Upper lobe of left lung (tissue), 6 donors: ENCODE results near the gene H2BW1. TPM values are rescaled to one million over a fixed set of nuclear protein-coding genes. Genes with fewer than 3 reads are reported as not detected.
"Not testable (repeated sequence)": the region's sequence is repeated elsewhere in the genome, so short reads cannot be mapped to it uniquely, and the experiment has no call there.

Source experiments
- ATAC-seq, 2 donors: fragments of 200-7000 bp; cut with Tn5 transposase; one replicate each; pipeline ENCODE4 v1.9.1; 2022; ENCODE audit warnings: mild to moderate bottlenecking in 2 of 2, moderate library complexity in 2 of 2; ENCODE audit not compliant: low FRiP score in 2 of 2
- DNase-seq, 2 donors: peaks; one replicate each; pipeline ENCODE4 v3.0.0-alpha.2; 2019 to 2020
- H3K27ac ChIP-seq, 4 donors: fragments of 200-600 bp; sonication (generic); one replicate each; pipeline ENCODE4 v1.5.1; 2016 to 2019
- H3K27me3 ChIP-seq, 4 donors: fragments of 200-600 bp; sonication (generic); one replicate each; pipeline ENCODE4 v1.5.1; 2017 to 2019
- H3K36me3 ChIP-seq, 4 donors: fragments of 200-600 bp; sonication (generic); one replicate each; pipeline ENCODE4 v1.5.1; 2016 to 2019
- H3K4me1 ChIP-seq, 4 donors: fragments of 200-600 bp; sonication (generic); one replicate each; pipeline ENCODE4 v1.5.1; 2018 to 2019
- H3K4me3 ChIP-seq, 4 donors: fragments of 200-600 bp; sonication (generic); one replicate each; pipeline ENCODE4 v1.5.1; 2017 to 2019; ENCODE audit warnings: mild to moderate bottlenecking in 2 of 4, moderate library complexity in 1 of 4
- H3K9me3 ChIP-seq, 4 donors: fragments of 200-600 bp; sonication (generic); one replicate each; pipeline ENCODE4 v1.5.1; 2018 to 2019
- CTCF ChIP-seq, 6 experiments: fragments of 450-650 bp in 4 of 6; fragments of 200-600 bp in 2 of 6; sonication (generic) in 2 of 6; IDR thresholded peaks; one replicate each; pipeline ENCODE4 v1.5.1; 2016 to 2019; ENCODE audit warnings: antibody characterized with exemption in 6 of 6
- EP300 ChIP-seq, 4 donors: sonication (generic); formaldehyde crosslinking; IDR thresholded peaks; one replicate each; pipeline ENCODE4 v1.5.1; 2017; ENCODE audit warnings: antibody characterized with exemption in 4 of 4, control low read depth in 2 of 4
- POLR2A ChIP-seq, 4 donors: fragments of 450-650 bp; IDR thresholded peaks; one replicate each; pipeline ENCODE4 v1.5.1; 2016 to 2017; ENCODE audit warnings: antibody characterized with exemption in 4 of 4, mild to moderate bottlenecking in 2 of 4
- POLR2AphosphoS5 ChIP-seq, 2 donors: sonication (generic); formaldehyde crosslinking; IDR thresholded peaks; one replicate each; pipeline ENCODE4 v1.5.1; 2017; ENCODE audit warnings: antibody characterized with exemption in 2 of 2
- WGBS, 2 donors: methylation state at CpG; one replicate each; pipeline ENCODE4 v1.1.5; 2017 to 2018; 5-methylcytosine and 5-hydroxymethylcytosine counted together
- total RNA-seq, 6 donors: library from RNA; depleted of rRNA in 4 of 6; stranded (reverse); fragments of >200 nt in 4 of 6; gene quantifications; one replicate each; pipeline versions ENCODE4 v1.1.0 to v1.2.1, GENCODE V29; 2016 to 2021
- donor health status: DM: no; HTN: no; CAD: no; lungs with moderate emphysema.
- donor health status: DM: no; HTN: yes; CAD: no; lungs with severe emphysema.

The H2BW1 gene
- not detected for total RNA-seq

GRCh38 chrX:104013606-104014005, at the start of gene H2BW1:
H2BW1 (minus strand) TSS chrX:104013708; CDS start chrX:104013576, 132 bp downstream.
- Histone ChIP-seq H3K27me3 (no peaks in the 10 kb centered on the region), H3K36me3 (no peaks in the 10 kb centered on the region), H3K4me1 (no peaks in the 10 kb centered on the region), H3K27ac (no peak within 1 kb of the TSS), H3K4me3 (no peak within 1 kb of the TSS), H3K9me3 (no peaks in the 10 kb centered on the region)
- 87 to 91% methylated on average over 13 to 20 of the region's 20 CpGs for WGBS, 2 donors
- DNase-seq (no peak), ATAC-seq (no peak)
- TF ChIP-seq CTCF (IDR thresholded peaks at IDR 0.05) (no peak), POLR2A (IDR thresholded peaks at IDR 0.05) (no peak), EP300 (IDR thresholded peaks at IDR 0.05) (no peak), POLR2AphosphoS5 (IDR thresholded peaks at IDR 0.05) (no peak)

GRCh38 chrX:104062636-104063035, 49.1 kb upstream of the H2BW1 start:
- not testable (repeated sequence) for H3K27ac ChIP-seq, H3K4me3 ChIP-seq, H3K9me3 ChIP-seq, H3K36me3 ChIP-seq, H3K27me3 ChIP-seq, H3K4me1 ChIP-seq
- peak in 1 of 2 donors; percentile 28 for ATAC-seq
- WGBS, 2 donors = no CpG with 5 or more reads among the region's 18 CpGs
- peak in 1 of 2 donors; percentile 39 for DNase-seq

GRCh38 chrX:104054956-104055355, 41.4 kb upstream of the H2BW1 start:
- DNase-seq, H3K4me3 ChIP-seq, H3K27me3 ChIP-seq, H3K27ac ChIP-seq, H3K4me1 ChIP-seq, H3K36me3 ChIP-seq, H3K9me3 ChIP-seq, ATAC-seq: not testable (repeated sequence)
- WGBS, 2 donors = no CpG with 5 or more reads among the region's 13 CpGs

- Histone ChIP-seq H3K27ac (no peak overlapping the region), H3K27me3 (no peaks in the 10 kb centered on the region), H3K36me3 (no peaks in the 10 kb centered on the region), H3K4me3 (no peak overlapping the region), H3K4me1 (no peaks in the 10 kb centered on the region), H3K9me3 (no peaks in the 10 kb centered on the region)
- TF ChIP-seq POLR2A (IDR thresholded peaks at IDR 0.05) (no peak), POLR2AphosphoS5 (IDR thresholded peaks at IDR 0.05) (no peak), EP300 (IDR thresholded peaks at IDR 0.05) (no peak), CTCF (IDR thresholded peaks at IDR 0.05) (no peak)
- WGBS, 2 donors = 90% methylated on average over 10 to 13 of the region's 13 CpGs
- DNase-seq = peak in 1 of 2 donors; percentile 2
- ATAC-seq = no peak
Observed at GRCh38 chrX:104047171-104047570, 33.7 kb upstream of the H2BW1 start.

- DNase-seq (no peak), ATAC-seq (no peak)
- Histone ChIP-seq H3K36me3 (no peaks in the 10 kb centered on the region), H3K4me1 (no peaks in the 10 kb centered on the region), H3K27me3 (no peaks in the 10 kb centered on the region), H3K27ac (no peak overlapping the region), H3K4me3 (no peak overlapping the region), H3K9me3 (no peaks in the 10 kb centered on the region)
- TF ChIP-seq EP300 (IDR thresholded peaks at IDR 0.05) (no peak), POLR2AphosphoS5 (IDR thresholded peaks at IDR 0.05) (no peak), POLR2A (IDR thresholded peaks at IDR 0.05) (no peak), CTCF (IDR thresholded peaks at IDR 0.05) (no peak)
- 75 to 83% methylated on average over 5 of the region's 5 CpGs for WGBS, 2 donors
Observed at GRCh38 chrX:104045642-104046041, 32.1 kb upstream of the H2BW1 start.

GRCh38 chrX:104041003-104041402, 27.5 kb upstream of the H2BW1 start:
- no peak for TF ChIP-seq CTCF (IDR thresholded peaks at IDR 0.05)
- TF ChIP-seq POLR2AphosphoS5 (IDR thresholded peaks at IDR 0.05) = no peak
- TF ChIP-seq POLR2A (IDR thresholded peaks at IDR 0.05) = no peak
- TF ChIP-seq EP300 (IDR thresholded peaks at IDR 0.05) = no peak

More at GRCh38 chrX:104041003-104041402, 27.5 kb upstream of the H2BW1 start:
- no peaks in the 10 kb centered on the region for H3K4me1 ChIP-seq
- DNase-seq (no peak), ATAC-seq (no peak)
- H3K9me3 ChIP-seq = no peaks in the 10 kb centered on the region
- no peak overlapping the region for H3K4me3 ChIP-seq
- 86 to 88% methylated on average over 4 of the region's 4 CpGs for WGBS, 2 donors
- no peak overlapping the region for H3K27ac ChIP-seq
- H3K36me3 ChIP-seq = no peaks in the 10 kb centered on the region
- H3K27me3 ChIP-seq = no peaks in the 10 kb centered on the region
